ENCODE data around the gene EPN2. TPM values are rescaled to one million over a fixed set of nuclear protein-coding genes. Genes with fewer than 3 reads are reported as not detected.

The EPN2 gene
- total RNA-seq, 2 donors from 2014 or later = 8.4 to 13.4 TPM

DNA sequence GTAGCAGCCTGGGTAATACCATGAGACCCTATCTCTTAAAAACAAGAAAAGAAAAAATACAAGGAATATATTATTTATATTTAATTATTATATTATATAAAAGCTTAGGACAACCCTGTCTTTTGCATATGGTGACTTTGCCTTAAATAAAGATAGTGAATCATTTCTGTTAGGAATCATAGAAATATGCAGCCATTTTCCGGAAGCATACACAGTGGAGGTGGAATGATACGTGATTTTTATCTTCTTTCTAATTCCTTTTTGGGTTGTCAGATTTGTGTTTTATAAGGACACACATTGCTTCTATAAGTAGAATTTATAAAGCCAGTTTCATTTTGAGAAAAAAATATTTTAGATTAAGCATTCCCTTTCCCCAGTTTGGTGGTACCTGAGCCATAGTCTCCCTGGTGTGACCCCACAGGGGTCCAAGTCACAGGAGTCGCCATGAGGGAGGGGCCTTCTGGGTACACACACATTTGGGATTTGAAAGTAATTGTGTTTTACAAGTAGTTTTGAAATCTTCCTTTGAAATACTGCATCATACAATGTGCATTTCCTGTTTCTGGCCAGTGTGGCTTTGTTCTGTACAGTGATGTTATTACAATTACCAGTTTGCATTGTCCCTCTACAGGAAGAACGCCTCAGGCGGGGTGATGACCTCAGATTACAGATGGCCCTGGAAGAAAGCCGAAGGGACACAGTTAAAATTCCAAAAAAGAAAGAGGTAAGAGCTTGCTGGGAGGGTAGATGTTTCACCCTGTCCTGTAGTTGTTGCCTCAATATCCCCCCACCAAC is 74.5 kb downstream of the EPN2 start:
- peaks cover 7% of the 10 kb centered on the region for H3K4me1 Mint-ChIP-seq
- no peak overlapping the region for H3K4me3 Mint-ChIP-seq
- H3K27me3 Mint-ChIP-seq = peaks cover 10% of the 10 kb centered on the region
- H3K27ac Mint-ChIP-seq = no peak overlapping the region
- no peak for ATAC-seq (replicated peaks)
- no peaks in the 10 kb centered on the region for H3K9me3 Mint-ChIP-seq
- no peaks in the 10 kb centered on the region for H3K36me3 Mint-ChIP-seq (ENCODE audit: low read depth)

GRCh38 chr17:19312406-19312805 is 75.2 kb downstream of the EPN2 start:
- Mint-ChIP-seq H3K9me3 (no peaks in the 10 kb centered on the region), H3K36me3 (ENCODE audit: low read depth) (no peaks in the 10 kb centered on the region), H3K4me3 (no peak overlapping the region), H3K27me3 (peaks cover 7% of the 10 kb centered on the region), H3K27ac (no peak overlapping the region), H3K4me1 (peaks cover 4% of the 10 kb centered on the region)
- no peak for ATAC-seq (replicated peaks)

GRCh38 chr17:19313066-19313745 is 76.0 kb downstream of the EPN2 start:
- Mint-ChIP-seq H3K27me3 (peaks cover 3% of the 10 kb centered on the region), H3K27ac (no peak overlapping the region), H3K4me3 (no peak overlapping the region), H3K36me3 (ENCODE audit: low read depth) (no peaks in the 10 kb centered on the region), H3K4me1 (no peaks in the 10 kb centered on the region), H3K9me3 (no peaks in the 10 kb centered on the region)
- no peak for ATAC-seq (replicated peaks)

GRCh38 chr17:19313746-19314651 is 76.8 kb downstream of the EPN2 start:
- H3K9me3 Mint-ChIP-seq = no peaks in the 10 kb centered on the region
- no peak for ATAC-seq (replicated peaks)
- no peaks in the 10 kb centered on the region for H3K27me3 Mint-ChIP-seq
- no peaks in the 10 kb centered on the region for H3K4me1 Mint-ChIP-seq
- H3K27ac Mint-ChIP-seq = no peak overlapping the region
- no peak overlapping the region for H3K4me3 Mint-ChIP-seq
- no peaks in the 10 kb centered on the region for H3K36me3 Mint-ChIP-seq (ENCODE audit: low read depth)

GRCh38 chr17:19315104-19315503 is 77.9 kb downstream of the EPN2 start:
- Mint-ChIP-seq H3K27me3 (no peaks in the 10 kb centered on the region), H3K36me3 (ENCODE audit: low read depth) (no peaks in the 10 kb centered on the region), H3K4me1 (no peaks in the 10 kb centered on the region), H3K4me3 (no peak overlapping the region), H3K9me3 (no peaks in the 10 kb centered on the region), H3K27ac (no peak overlapping the region)
- no peak for ATAC-seq (replicated peaks)

- Mint-ChIP-seq H3K27me3 (no peaks in the 10 kb centered on the region), H3K36me3 (ENCODE audit: low read depth) (no peaks in the 10 kb centered on the region), H3K4me1 (no peaks in the 10 kb centered on the region), H3K9me3 (no peaks in the 10 kb centered on the region), H3K27ac (no peak overlapping the region), H3K4me3 (no peak overlapping the region)
- no peak for ATAC-seq (replicated peaks)
Observed at GRCh38 chr17:19316761-19317358, 79.7 kb downstream of the EPN2 start.

DNA sequence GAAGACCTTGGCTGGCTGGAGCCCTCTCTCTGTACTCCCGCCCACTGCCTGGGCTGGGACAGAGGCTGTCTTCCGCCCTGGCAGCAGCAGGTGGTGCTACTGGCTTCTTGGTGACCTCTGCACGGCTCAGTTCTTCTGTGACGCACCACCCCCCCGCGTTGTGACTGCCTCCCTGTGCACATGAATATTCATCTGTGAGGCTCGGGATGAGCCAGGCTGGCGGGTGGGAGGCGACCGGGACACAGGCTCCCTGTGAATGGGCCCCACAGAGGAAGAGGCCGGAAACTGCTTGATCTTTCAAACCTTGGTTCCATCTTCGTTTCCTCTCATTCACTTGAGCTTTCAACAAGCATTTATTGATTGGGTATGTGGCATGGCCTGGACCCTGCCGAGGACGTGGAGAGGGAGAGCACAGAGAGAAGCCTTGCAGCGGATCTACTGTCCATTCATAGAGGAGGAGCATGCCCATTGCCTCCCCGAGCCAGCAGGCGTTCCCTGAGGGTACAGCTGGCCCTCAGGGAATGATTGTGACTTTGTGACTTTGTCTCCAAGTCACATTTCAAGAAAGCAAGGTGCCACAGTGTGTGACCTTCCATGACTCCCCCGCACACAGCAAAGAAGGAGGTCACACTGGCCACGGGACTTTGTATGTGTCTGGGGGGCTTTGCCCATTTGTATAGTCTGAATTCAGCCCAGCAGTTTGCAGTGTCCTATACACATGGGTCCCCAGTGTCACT is 80.4 kb downstream of the EPN2 start:
- Mint-ChIP-seq H3K9me3 (no peaks in the 10 kb centered on the region), H3K27me3 (no peaks in the 10 kb centered on the region), H3K27ac (no peak overlapping the region), H3K36me3 (ENCODE audit: low read depth) (no peaks in the 10 kb centered on the region), H3K4me3 (no peak overlapping the region), H3K4me1 (no peaks in the 10 kb centered on the region)
- ATAC-seq (replicated peaks) = no peak

DNA sequence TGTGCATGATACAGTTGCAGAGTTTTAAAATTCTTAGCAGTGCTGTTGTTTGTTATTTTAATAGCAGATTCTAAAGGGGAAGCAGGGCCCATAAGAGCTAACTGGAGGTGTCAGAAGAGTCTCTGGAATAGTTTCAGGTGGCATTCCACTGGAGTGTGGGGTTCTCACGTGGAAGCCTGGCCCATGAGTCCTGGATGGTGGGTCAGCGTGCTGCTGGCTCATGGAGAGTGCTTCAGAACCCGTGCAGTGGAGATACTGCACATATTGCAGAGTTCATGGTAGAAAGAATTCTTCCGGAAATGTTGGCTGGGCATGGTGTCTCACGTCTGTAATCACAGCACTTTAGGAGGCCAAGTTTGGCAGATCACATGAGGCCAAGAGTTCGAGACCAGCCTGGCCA is 81.4 kb downstream of the EPN2 start:
- Mint-ChIP-seq H3K4me1 (no peaks in the 10 kb centered on the region), H3K27ac (no peak overlapping the region), H3K9me3 (no peaks in the 10 kb centered on the region), H3K4me3 (no peak overlapping the region), H3K36me3 (ENCODE audit: low read depth) (no peaks in the 10 kb centered on the region), H3K27me3 (peaks cover 5% of the 10 kb centered on the region)
- no peak for ATAC-seq (replicated peaks)

GRCh38 chr17:19319771-19320505 is 82.8 kb downstream of the EPN2 start:
- no peak for ATAC-seq (replicated peaks)
- Mint-ChIP-seq H3K9me3 (no peaks in the 10 kb centered on the region), H3K27me3 (peaks cover 5% of the 10 kb centered on the region), H3K4me3 (no peak overlapping the region), H3K27ac (no peak overlapping the region), H3K4me1 (no peaks in the 10 kb centered on the region), H3K36me3 (ENCODE audit: low read depth) (no peaks in the 10 kb centered on the region)

GRCh38 chr17:19320876-19321275 is 83.7 kb downstream of the EPN2 start:
- Mint-ChIP-seq H3K27me3 (peaks cover 5% of the 10 kb centered on the region), H3K36me3 (ENCODE audit: low read depth) (no peaks in the 10 kb centered on the region), H3K4me1 (no peaks in the 10 kb centered on the region), H3K27ac (no peak overlapping the region), H3K4me3 (no peak overlapping the region), H3K9me3 (no peaks in the 10 kb centered on the region)
- ATAC-seq (replicated peaks) = no peak

GRCh38 chr17:19321481-19322128 is 84.4 kb downstream of the EPN2 start:
- H3K9me3 Mint-ChIP-seq = no peaks in the 10 kb centered on the region
- peaks cover 5% of the 10 kb centered on the region for H3K27me3 Mint-ChIP-seq
- H3K36me3 Mint-ChIP-seq (ENCODE audit: low read depth) = no peaks in the 10 kb centered on the region
- H3K4me1 Mint-ChIP-seq = no peaks in the 10 kb centered on the region
- no peak overlapping the region for H3K27ac Mint-ChIP-seq
- no peak for ATAC-seq (replicated peaks)
- no peak overlapping the region for H3K4me3 Mint-ChIP-seq

DNA sequence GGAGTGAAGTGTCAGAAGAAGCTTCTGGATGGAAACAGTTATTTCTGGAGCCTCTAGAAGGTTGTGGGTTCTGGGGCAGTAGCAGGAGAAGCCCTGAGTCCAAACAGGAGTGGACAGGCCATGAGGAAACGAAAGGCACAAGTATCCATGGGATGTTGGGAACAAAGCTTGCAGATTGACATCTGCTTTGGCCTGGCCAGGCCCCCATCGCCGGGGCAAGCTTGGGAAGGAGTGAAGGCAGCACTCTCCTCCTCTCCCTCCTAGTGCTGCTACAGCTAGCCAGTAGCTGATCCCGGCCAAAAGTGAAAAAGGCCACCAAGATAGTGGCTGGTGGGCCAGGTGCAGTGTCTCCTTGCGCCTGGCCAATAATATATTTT is 85.0 kb downstream of the EPN2 start:
- Mint-ChIP-seq H3K4me1 (no peaks in the 10 kb centered on the region), H3K4me3 (no peak overlapping the region), H3K27ac (no peak overlapping the region), H3K36me3 (ENCODE audit: low read depth) (no peaks in the 10 kb centered on the region), H3K9me3 (no peaks in the 10 kb centered on the region), H3K27me3 (peaks cover 5% of the 10 kb centered on the region)
- no peak for ATAC-seq (replicated peaks)

GRCh38 chr17:19322861-19323260 is 85.7 kb downstream of the EPN2 start:
- no peaks in the 10 kb centered on the region for H3K9me3 Mint-ChIP-seq
- no peak overlapping the region for H3K4me3 Mint-ChIP-seq
- H3K27me3 Mint-ChIP-seq = peaks cover 5% of the 10 kb centered on the region
- H3K27ac Mint-ChIP-seq = no peak overlapping the region
- ATAC-seq (replicated peaks) = no peak
- no peaks in the 10 kb centered on the region for H3K4me1 Mint-ChIP-seq
- no peaks in the 10 kb centered on the region for H3K36me3 Mint-ChIP-seq (ENCODE audit: low read depth)
